ENCODE results near the gene ELK4.

The ELK4 gene

DNA sequence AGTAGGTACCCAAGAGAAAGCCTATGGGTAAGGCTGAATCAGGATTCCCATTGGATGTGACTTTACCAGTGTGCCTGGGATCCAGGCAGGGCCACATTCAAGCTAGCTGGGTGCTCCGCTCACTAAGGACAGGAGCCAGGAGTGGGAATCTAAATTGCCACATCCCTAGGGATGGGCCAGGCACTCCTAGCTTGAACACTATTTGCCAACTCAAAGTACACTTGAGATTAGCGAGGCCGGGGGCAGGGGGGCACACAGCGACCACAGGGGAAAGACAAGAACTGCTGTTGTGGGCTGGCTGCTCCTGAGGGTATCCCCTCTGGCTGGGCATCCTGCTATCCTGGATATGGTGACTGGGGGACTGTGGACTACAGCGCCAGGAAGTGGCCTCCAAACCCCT lies 44.2 kb upstream of the ELK4 start:
- H3K4me3 ChIP-seq (replicated peaks; ENCODE audit: low read depth, low read length) = no peak overlapping the region
- TF ChIP-seq, protein P1, sequence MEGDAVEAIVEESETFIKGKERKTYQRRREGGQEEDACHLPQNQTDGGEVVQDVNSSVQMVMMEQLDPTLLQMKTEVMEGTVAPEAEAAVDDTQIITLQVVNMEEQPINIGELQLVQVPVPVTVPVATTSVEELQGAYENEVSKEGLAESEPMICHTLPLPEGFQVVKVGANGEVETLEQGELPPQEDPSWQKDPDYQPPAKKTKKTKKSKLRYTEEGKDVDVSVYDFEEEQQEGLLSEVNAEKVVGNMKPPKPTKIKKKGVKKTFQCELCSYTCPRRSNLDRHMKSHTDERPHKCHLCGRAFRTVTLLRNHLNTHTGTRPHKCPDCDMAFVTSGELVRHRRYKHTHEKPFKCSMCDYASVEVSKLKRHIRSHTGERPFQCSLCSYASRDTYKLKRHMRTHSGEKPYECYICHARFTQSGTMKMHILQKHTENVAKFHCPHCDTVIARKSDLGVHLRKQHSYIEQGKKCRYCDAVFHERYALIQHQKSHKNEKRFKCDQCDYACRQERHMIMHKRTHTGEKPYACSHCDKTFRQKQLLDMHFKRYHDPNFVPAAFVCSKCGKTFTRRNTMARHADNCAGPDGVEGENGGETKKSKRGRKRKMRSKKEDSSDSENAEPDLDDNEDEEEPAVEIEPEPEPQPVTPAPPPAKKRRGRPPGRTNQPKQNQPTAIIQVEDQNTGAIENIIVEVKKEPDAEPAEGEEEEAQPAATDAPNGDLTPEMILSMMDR (IDR thresholded peaks at IDR 0.05; ENCODE audit: low read depth, low read length, missing control alignments) = no peak
- DNase-seq (ENCODE audit: extremely low read depth, low read depth) = no peak

DNA sequence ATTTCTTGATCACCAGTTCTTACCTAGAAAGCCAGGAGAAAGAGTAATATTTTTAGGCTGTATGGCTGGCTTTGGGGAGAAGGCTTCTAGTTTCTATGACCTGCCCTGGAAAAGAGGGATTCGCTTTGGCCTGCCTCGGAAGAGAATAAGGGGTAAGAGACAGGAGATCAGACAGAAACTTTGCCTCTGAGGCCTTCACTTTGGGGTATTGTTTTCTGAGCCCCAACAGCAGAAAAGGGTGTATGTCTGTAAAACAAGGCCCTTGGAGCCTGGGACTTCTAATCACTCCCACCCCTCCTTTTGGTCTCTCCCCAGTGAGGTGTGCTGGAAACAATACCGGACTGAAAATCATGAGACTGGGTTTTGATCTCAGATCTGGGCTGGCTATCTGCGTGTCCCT lies 43.4 kb upstream of the ELK4 start:
- no peak overlapping the region for H3K4me3 ChIP-seq (replicated peaks; ENCODE audit: low read depth, low read length)
- TF ChIP-seq, protein P1 (IDR thresholded peaks at IDR 0.05; ENCODE audit: low read depth, low read length, missing control alignments) = no peak
- DNase-seq (ENCODE audit: extremely low read depth, low read depth) = no peak

DNA sequence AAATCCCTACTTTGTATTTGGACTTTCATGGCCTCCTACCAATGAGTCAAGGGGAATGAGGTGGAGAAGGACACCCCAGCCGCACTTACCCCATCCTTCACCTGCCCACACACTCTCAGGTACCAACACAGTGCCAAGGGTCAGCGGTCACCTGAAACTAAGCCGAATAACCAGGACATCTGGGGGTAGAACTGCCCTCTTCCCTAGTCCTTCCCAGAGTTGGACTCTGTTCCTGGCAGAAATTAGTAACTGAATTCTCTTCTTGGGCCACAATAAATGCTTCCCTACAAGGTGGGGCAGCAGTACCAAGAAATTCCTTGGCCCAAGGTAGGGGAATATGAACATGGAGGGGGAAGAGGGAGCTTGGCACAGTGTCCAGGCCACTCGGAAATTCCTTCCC lies 41.2 kb upstream of the ELK4 start:
- no peak overlapping the region for H3K4me3 ChIP-seq (replicated peaks; ENCODE audit: low read depth, low read length)
- TF ChIP-seq, protein P1 (IDR thresholded peaks at IDR 0.05; ENCODE audit: low read depth, low read length, missing control alignments) = no peak
- no peak for DNase-seq (ENCODE audit: extremely low read depth, low read depth)

DNA sequence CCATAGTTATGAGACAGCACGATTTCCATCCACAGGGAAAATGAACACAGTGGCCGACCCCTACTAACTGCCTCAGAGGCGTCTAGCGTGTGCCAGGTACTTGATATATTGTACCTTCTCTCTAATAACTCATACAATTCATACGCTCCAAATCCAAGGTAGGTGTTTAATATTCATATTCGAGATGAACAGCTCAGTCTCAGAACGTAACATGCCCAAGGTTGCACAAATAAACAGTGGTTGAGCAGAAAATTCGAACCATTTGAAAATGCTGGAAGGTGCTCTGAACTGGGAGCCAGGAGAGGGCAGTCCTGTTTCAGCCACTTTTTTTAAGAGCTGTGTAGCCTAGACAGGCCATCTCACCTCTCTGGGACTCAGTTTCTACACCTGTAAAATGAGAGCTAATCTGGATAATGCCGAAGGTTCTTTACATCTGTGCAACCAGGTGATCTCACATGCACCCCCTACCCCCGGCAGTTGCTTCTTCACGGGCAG lies 40.6 kb upstream of the ELK4 start:
- no peak overlapping the region for H3K4me3 ChIP-seq (replicated peaks; ENCODE audit: low read depth, low read length)
- DNase-seq (ENCODE audit: extremely low read depth, low read depth) = no peak
- TF ChIP-seq, protein P1 (IDR thresholded peaks at IDR 0.05; ENCODE audit: low read depth, low read length, missing control alignments) = no peak

DNA sequence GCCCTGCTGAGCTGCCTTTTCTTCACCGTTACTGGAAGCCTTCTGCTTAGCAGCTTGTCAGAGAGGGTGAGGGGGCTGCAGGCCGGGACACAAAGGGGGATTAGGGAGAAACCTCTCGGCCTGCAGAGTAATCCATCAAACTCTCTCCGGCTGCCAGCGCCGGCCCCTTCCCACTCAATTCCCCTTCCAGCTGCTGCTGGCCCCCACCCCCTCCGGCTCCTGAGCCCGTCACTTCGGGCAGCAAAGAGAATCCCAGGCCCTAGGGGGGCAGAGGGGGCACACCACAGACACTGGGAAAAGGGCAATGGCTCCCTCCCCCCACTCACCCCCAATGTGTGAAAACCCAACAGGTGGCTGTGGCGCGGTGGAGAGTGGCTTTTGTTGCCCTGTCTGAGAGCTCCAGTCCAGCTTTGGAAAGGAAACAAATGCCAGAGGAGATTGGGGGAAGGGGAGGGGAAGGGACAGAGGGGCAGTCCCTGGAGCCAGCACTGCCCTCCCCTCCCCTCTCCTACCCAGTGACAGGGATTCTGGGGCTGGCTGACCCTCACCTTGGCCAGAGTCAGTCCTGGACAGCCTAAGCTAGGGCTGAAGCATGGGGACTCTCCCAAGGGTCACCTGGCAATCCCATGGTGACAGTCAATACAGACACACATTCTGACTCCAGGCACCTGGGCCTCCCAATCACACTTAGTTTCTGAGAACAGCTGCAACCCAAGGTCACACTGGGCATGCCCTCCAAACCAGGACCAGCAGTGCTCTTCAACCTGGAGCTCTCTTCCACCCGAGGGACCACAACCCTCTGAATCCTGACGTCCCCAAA lies 39.0 kb upstream of the ELK4 start:
- no peak for DNase-seq (ENCODE audit: extremely low read depth, low read depth)
- TF ChIP-seq, protein P1 (IDR thresholded peaks at IDR 0.05; ENCODE audit: low read depth, low read length, missing control alignments) = no peak
- no peak overlapping the region for H3K4me3 ChIP-seq (replicated peaks; ENCODE audit: low read depth, low read length)

DNA sequence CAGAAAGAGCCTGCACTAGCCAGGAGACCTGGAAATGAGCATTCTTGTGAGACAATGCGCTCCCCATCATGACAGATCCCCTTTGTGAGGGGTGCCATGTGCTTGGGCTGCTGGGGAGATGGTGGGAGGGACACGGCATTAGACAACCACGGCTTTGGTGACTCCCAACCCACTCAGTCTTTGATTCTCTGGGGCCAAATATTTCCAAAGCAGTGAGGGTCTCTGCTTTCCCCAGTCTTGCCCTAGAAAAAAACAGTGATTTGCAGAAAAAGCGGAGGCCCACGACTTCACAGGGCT lies 38.3 kb upstream of the ELK4 start:
- no peak for DNase-seq (ENCODE audit: extremely low read depth, low read depth)
- TF ChIP-seq, protein P1 (IDR thresholded peaks at IDR 0.05; ENCODE audit: low read depth, low read length, missing control alignments) = no peak
- H3K4me3 ChIP-seq (replicated peaks; ENCODE audit: low read depth, low read length) = no peak overlapping the region
